GM19467 (cell line): Measurements from ENCODE around the gene UNC13D.
"Not testable (repeated sequence)": the region's sequence is repeated elsewhere in the genome, so short reads cannot be mapped to it uniquely, and the experiment has no call there.

Source experiments
- ATAC-seq: cut with Tn5 transposase; IDR thresholded peaks from one replicate; pipeline ENCODE4 v1.9.1; 2021; ENCODE audit warnings: mild to moderate bottlenecking, moderate library complexity; ENCODE audit not compliant: unreplicated experiment

Gene UNC13D

GRCh38 chr17:75875182-75875939, 31.2 kb upstream of the UNC13D start:
- no peak for ATAC-seq

GRCh38 chr17:75874323-75875181, 30.3 kb upstream of the UNC13D start:
- no peak for ATAC-seq

GRCh38 chr17:75873587-75874322, 29.6 kb upstream of the UNC13D start:
- ATAC-seq, result no peak

- ATAC-seq, result no peak
These were observed 28.5 kb upstream of the UNC13D start for GRCh38 chr17:75872434-75873351.

GRCh38 chr17:75870228-75870627, 26.0 kb upstream of the UNC13D start:
- not testable (repeated sequence) for ATAC-seq

- ATAC-seq, result no peak
These were observed 25.3 kb upstream of the UNC13D start for GRCh38 chr17:75869282-75870141.

GRCh38 chr17:75868730-75869281, 24.6 kb upstream of the UNC13D start:
- not testable (repeated sequence) for ATAC-seq

- ATAC-seq, result not testable (repeated sequence)
These were observed 21.4 kb upstream of the UNC13D start for GRCh38 chr17:75865404-75866188.

- not testable (repeated sequence) for ATAC-seq
These were observed 20.7 kb upstream of the UNC13D start for GRCh38 chr17:75864887-75865286.

GRCh38 chr17:75864448-75864871, 20.3 kb upstream of the UNC13D start:
- peak; percentile 89 for ATAC-seq

GRCh38 chr17:75861927-75862317, 17.7 kb upstream of the UNC13D start:
- no peak for ATAC-seq

- ATAC-seq, result not testable (repeated sequence)
These were observed 15.2 kb upstream of the UNC13D start for GRCh38 chr17:75859358-75859757.

- ATAC-seq, result no peak
These were observed 12.0 kb upstream of the UNC13D start for GRCh38 chr17:75856062-75856756.

- ATAC-seq, result peak; percentile 86
These were observed 11.3 kb upstream of the UNC13D start, which contains the start of gene WBP2 for GRCh38 chr17:75855310-75856061. TSS of gene WBP2 (minus strand) at chr17:75855335. CDS start at chr17:75855297, 38 bp downstream.

GRCh38 chr17:75854881-75855309, 10.7 kb upstream of the UNC13D start:
- no peak for ATAC-seq

GRCh38 chr17:75854101-75854748, 10.0 kb upstream of the UNC13D start:
- ATAC-seq, result no peak
